NB4 (cell line): Measurements from ENCODE around the gene C1orf21.

Source experiments
- DNase-seq: peaks from one replicate; pipeline ENCODE4 v3.0.0; 2010; ENCODE audit warnings: low read depth
- H3K4me3 ChIP-seq: one replicate; pipeline ENCODE4 v1.5.1; 2011; ENCODE audit warnings: mild to moderate bottlenecking, low read depth, low read length, moderate library complexity
- MYC ChIP-seq: IDR thresholded peaks from 2 replicates; pipeline ENCODE4 v1.6.1; 2011; ENCODE audit warnings: low read depth, low read length
- POLR2A ChIP-seq: IDR thresholded peaks from 2 replicates; pipeline ENCODE4 v1.6.1; 2011; ENCODE audit warnings: mild to moderate bottlenecking; ENCODE audit not compliant: insufficient read length; ENCODE audit errors: extremely low read depth
- TF ChIP-seq, protein P1 (sequence below): IDR thresholded peaks from one replicate; pipeline ENCODE4 v1.5.1; 2012; ENCODE audit warnings: low read depth, low read length
- TF ChIP-seq, protein P2 (sequence below): IDR thresholded peaks from 2 replicates; pipeline ENCODE4 v1.6.1; 2011; ENCODE audit warnings: low read depth, low read length

C1orf21 gene

DNA sequence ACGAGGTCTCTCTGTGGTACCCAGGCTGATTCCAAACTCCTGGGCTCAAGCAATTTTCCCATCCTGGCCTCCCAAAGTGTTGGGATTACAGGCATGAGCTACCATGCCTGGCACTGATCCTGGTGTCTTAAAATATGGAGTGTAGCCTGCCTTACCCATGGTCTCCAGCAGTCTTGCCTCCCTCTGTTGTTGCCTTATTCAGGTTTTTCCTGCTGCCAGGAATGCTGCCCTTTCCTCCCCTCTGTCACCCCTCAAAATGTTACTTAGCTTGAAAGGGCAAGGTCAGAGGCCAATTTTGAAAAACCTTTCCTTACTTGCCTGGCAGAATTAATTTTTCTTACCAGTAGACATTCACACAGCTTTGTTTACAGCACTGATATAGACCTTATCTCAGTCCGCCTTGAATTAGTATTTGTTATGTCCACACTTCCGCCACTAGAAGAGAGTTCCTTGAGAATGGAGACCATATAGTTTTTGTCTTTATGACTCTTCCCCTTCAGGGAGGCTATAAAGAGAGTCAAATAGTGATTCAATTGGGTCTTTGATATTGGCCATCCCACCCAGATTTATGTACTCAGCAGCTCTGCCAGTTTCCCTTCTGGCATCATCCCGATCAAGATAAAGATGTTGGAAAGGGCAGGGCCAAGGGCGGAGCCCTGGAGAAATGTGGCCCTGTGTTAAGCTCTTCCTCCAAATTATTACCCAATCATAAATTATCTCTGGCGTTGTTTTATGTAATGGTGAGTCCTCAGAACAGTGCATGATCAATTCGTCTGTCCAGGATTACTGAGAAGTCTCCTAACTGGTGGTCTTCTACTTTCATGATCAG, 38.8 kb downstream of the C1orf21 start:
- H3K4me3 ChIP-seq, result no peak overlapping the region
- no peak for TF ChIP-seq POLR2A
- TF ChIP-seq MYC, result no peak
- TF ChIP-seq, protein P1, sequence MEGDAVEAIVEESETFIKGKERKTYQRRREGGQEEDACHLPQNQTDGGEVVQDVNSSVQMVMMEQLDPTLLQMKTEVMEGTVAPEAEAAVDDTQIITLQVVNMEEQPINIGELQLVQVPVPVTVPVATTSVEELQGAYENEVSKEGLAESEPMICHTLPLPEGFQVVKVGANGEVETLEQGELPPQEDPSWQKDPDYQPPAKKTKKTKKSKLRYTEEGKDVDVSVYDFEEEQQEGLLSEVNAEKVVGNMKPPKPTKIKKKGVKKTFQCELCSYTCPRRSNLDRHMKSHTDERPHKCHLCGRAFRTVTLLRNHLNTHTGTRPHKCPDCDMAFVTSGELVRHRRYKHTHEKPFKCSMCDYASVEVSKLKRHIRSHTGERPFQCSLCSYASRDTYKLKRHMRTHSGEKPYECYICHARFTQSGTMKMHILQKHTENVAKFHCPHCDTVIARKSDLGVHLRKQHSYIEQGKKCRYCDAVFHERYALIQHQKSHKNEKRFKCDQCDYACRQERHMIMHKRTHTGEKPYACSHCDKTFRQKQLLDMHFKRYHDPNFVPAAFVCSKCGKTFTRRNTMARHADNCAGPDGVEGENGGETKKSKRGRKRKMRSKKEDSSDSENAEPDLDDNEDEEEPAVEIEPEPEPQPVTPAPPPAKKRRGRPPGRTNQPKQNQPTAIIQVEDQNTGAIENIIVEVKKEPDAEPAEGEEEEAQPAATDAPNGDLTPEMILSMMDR, result no peak
- TF ChIP-seq, protein P2, sequence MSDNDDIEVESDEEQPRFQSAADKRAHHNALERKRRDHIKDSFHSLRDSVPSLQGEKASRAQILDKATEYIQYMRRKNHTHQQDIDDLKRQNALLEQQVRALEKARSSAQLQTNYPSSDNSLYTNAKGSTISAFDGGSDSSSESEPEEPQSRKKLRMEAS, result no peak
- no peak for DNase-seq

- TF ChIP-seq MYC, result no peak
- no peak for TF ChIP-seq POLR2A
- TF ChIP-seq, protein P2, result no peak
- TF ChIP-seq, protein P1, result no peak
- H3K4me3 ChIP-seq, result no peak overlapping the region
- DNase-seq, result no peak
Observed at GRCh38 chr1:184426278-184426674, 39.4 kb downstream of the C1orf21 start.

DNA sequence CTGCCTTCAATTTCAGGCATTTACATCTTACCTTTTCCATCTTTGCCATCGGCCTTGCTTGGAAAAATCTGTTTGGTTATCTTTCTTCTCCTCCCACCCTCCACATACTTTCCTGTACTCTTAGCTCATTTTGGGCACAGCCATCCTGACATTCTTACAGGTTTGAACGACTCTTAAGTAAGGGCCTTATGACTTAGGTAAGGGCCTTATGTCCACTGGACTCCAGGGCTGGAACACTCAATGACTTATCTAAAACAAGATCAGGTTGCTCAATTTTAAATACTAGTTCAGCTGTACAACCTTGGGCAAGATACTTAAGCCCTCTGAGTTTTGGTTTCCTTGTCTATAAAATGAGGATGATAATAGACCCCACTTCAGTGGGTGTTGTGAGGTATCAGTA, 40.9 kb downstream of the C1orf21 start:
- DNase-seq, result no peak
- TF ChIP-seq POLR2A, result no peak
- TF ChIP-seq MYC, result no peak
- TF ChIP-seq, protein P1, result no peak
- TF ChIP-seq, protein P2, result no peak
- no peak overlapping the region for H3K4me3 ChIP-seq

GRCh38 chr1:184428604-184429003, 41.8 kb downstream of the C1orf21 start:
- H3K4me3 ChIP-seq, result no peak overlapping the region
- no peak for DNase-seq
- TF ChIP-seq POLR2A (no peak), MYC (no peak)
- TF ChIP-seq, protein P1, result no peak
- TF ChIP-seq, protein P2, result no peak

GRCh38 chr1:184429335-184429734, 42.5 kb downstream of the C1orf21 start:
- H3K4me3 ChIP-seq, result no peak overlapping the region
- DNase-seq, result no peak
- TF ChIP-seq POLR2A, result no peak
- TF ChIP-seq, protein P1, result no peak
- TF ChIP-seq, protein P2, result no peak
- TF ChIP-seq MYC, result no peak
